ENCODE data around the gene CNN2.

- TF ChIP-seq ELF4 (IDR thresholded peaks at IDR 0.05) (no peak), TARDBP (IDR thresholded peaks at IDR 0.05) (no peak), ZNF384 (IDR thresholded peaks at IDR 0.05) (no peak)
These were observed 12.0 kb upstream of the CNN2 start for GRCh38 chr19:1014161-1015060.
